HCT116 (cell line): Measurements from ENCODE around the gene PEX6. TPM values are rescaled to one million over a fixed set of nuclear protein-coding genes. Genes with fewer than 3 reads are reported as not detected.

Experiments used
- ATAC-seq: fragments of 200-7000 bp; cut with Tn5 transposase; 2 replicates; pipeline ENCODE4 v1.9.1; 2020; ENCODE audit warnings: mild to moderate bottlenecking, moderate library complexity
- BruUV-seq: library from RNA; stranded (reverse); fragments of 400-500 nt; replicated peaks from 2 replicates; lab custom pipeline; 2021; lab: Mats Ljungman, UMichigan
- CTCF ChIA-PET: fragments of 300-600 bp; sonication (Branson Sonifier 250); formaldehyde crosslinking; loops from one replicate; lab custom pipeline; 2021; ENCODE audit warnings: antibody characterized with exemption; lab: Charles Lee
- POLR2A ChIA-PET: fragments of 300-600, 350-600 bp; sonication (Branson Sonifier 250); formaldehyde crosslinking; loops from one replicate; lab custom pipeline; 2021; ENCODE audit warnings: antibody characterized with exemption; lab: Charles Lee
- RAD21 ChIA-PET, 2 experiments: fragments of 300-600 bp; sonication (Branson Sonifier 250); formaldehyde crosslinking; loops; one replicate each; lab custom pipeline; 2023; ENCODE audit warnings: low total read pairs in 2 of 2; ENCODE audit not compliant: uncharacterized antibody in 2 of 2, unreplicated experiment in 2 of 2, low non-redundant PET in 1 of 2; lab: Charles Lee
- DNase-seq: peaks from one replicate; pipeline ENCODE4 v3.0.0-alpha.2; 2010; ENCODE audit warnings: low read depth, low spot score
- H2AFZ ChIP-seq: fragments of 200-600 bp; shearing (Covaris generic), sonication (generic); 2 replicates; pipeline ENCODE4 v1.6.1; 2017; ENCODE audit warnings: low read depth, mixed run types, mixed read lengths, antibody characterized with exemption, low read length; ENCODE audit not compliant: poor library complexity, severe bottlenecking
- H3K27ac ChIP-seq: 2 replicates; pipeline ENCODE4 v1.5.1; 2012; ENCODE audit warnings: low read depth, low read length
- H3K27me3 ChIP-seq: fragments of 200-600 bp; sonication (generic); 2 replicates; pipeline ENCODE4 v1.6.1; 2016; ENCODE audit warnings: mixed run types, low read length, mixed read lengths; ENCODE audit not compliant: insufficient read depth
- H3K36me3 ChIP-seq, 2 experiments: fragments of 200-500 bp in 1 of 2; fragments of 200-600 bp in 1 of 2; sonication (Bioruptor generic) in 1 of 2; sonication (generic) in 1 of 2; 2 replicates each; pipeline versions ENCODE4 v1.5.1 to v1.6.1; 2014 to 2016; ENCODE audit warnings: low read length in 2 of 2, inconsistent platforms in 1 of 2, mixed read lengths in 1 of 2, mixed run types in 1 of 2; ENCODE audit not compliant: insufficient read depth in 2 of 2, control insufficient read depth in 1 of 2
- H3K4me1 ChIP-seq, 2 experiments: fragments of 200-600 bp in 1 of 2; sonication (generic) in 1 of 2; 2 replicates each; pipeline versions ENCODE4 v1.5.1 to v1.6.1; 2012 to 2017; ENCODE audit warnings: low read length in 2 of 2, inconsistent platforms in 1 of 2, mild to moderate bottlenecking in 1 of 2, mixed read lengths in 1 of 2, mixed run types in 1 of 2, moderate library complexity in 1 of 2; ENCODE audit not compliant: insufficient read depth in 2 of 2, control insufficient read depth in 1 of 2
- H3K4me2 ChIP-seq: fragments of 200-600 bp; sonication (generic); 2 replicates; pipeline ENCODE4 v1.6.1; 2017; ENCODE audit warnings: mixed run types, low read length, mixed read lengths
- H3K4me3 ChIP-seq, 2 experiments: fragments of 200-600 bp in 1 of 2; sonication (generic) in 1 of 2; replicated peaks in 1 of 2; 2 replicates each; pipeline ENCODE4 v1.5.1; 2011 to 2016; ENCODE audit warnings: low read length in 2 of 2, control low read depth in 1 of 2, low read depth in 1 of 2, mild to moderate bottlenecking in 1 of 2, mixed read lengths in 1 of 2, mixed run types in 1 of 2
- H3K79me2 ChIP-seq: fragments of 200-600 bp; sonication (generic); 2 replicates; pipeline ENCODE4 v1.6.1; 2017; ENCODE audit warnings: mild to moderate bottlenecking, mixed run types, low read length, moderate library complexity, mixed read lengths; ENCODE audit not compliant: insufficient read depth
- H3K9ac ChIP-seq: fragments of 200-600 bp; sonication (generic); 2 replicates; pipeline ENCODE4 v1.6.1; 2016; ENCODE audit warnings: low read length, mixed read lengths
- H3K9me2 ChIP-seq: fragments of 200-600 bp; sonication (generic), shearing (Covaris generic); 2 replicates; pipeline ENCODE4 v1.6.1; 2017; ENCODE audit warnings: mixed run types, mild to moderate bottlenecking, moderate library complexity; ENCODE audit not compliant: insufficient read depth
- H3K9me3 ChIP-seq, 2 experiments: fragments of 200-500 bp in 1 of 2; fragments of 200-600 bp in 1 of 2; sonication (Bioruptor generic) in 1 of 2; sonication (generic) in 1 of 2; 2 replicates each; pipeline ENCODE4 v1.6.1; 2014 to 2017; ENCODE audit warnings: low read length in 2 of 2, mixed read lengths in 2 of 2, inconsistent platforms in 1 of 2, low read depth in 1 of 2, mild to moderate bottlenecking in 1 of 2, mixed run types in 1 of 2, moderate library complexity in 1 of 2; ENCODE audit not compliant: control insufficient read depth in 1 of 2, insufficient read depth in 1 of 2
- H4K20me1 ChIP-seq: fragments of 200-600 bp; sonication (generic), shearing (Covaris generic); 2 replicates; pipeline ENCODE4 v1.6.1; 2017; ENCODE audit warnings: mixed run types, mild to moderate bottlenecking, moderate library complexity; ENCODE audit not compliant: insufficient read depth
- CBX3 ChIP-seq: IDR thresholded peaks from 2 replicates; pipeline ENCODE4 v1.6.1; 2012; ENCODE audit warnings: low read depth
- CTCF ChIP-seq, 3 experiments: fragments of 200-600 bp in 1 of 3; sonication (generic) in 1 of 3; IDR thresholded peaks in 2 of 3; conservative IDR thresholded peaks in 1 of 3; 2 replicates each; pipeline ENCODE4 v1.5.1; 2012 to 2017; ENCODE audit warnings: low read depth in 2 of 3, low read length in 2 of 3, antibody characterized with exemption in 1 of 3, borderline replicate concordance in 1 of 3, control low read depth in 1 of 3, mild to moderate bottlenecking in 1 of 3, mixed read lengths in 1 of 3, mixed run types in 1 of 3, moderate library complexity in 1 of 3; ENCODE audit not compliant: insufficient read depth in 1 of 3
- FOSL1 ChIP-seq: IDR thresholded peaks from 2 replicates; pipeline ENCODE4 v1.6.1; 2012; ENCODE audit warnings: low read depth
- JUND ChIP-seq: IDR thresholded peaks from 2 replicates; pipeline ENCODE4 v1.6.1; 2012
- POLR2AphosphoS5 ChIP-seq: IDR thresholded peaks from 2 replicates; pipeline ENCODE4 v1.6.1; 2011; ENCODE audit warnings: mild to moderate bottlenecking, low read depth, low read length, moderate library complexity
- RAD21 ChIP-seq: IDR thresholded peaks from 2 replicates; pipeline ENCODE4 v1.6.1; 2012; ENCODE audit warnings: low read depth, mild to moderate bottlenecking
- REST ChIP-seq: IDR thresholded peaks from 2 replicates; pipeline ENCODE4 v1.6.1; 2012; ENCODE audit warnings: low read depth
- YY1 ChIP-seq: IDR thresholded peaks from 2 replicates; pipeline ENCODE4 v1.6.1; 2011; ENCODE audit warnings: low read length, low read depth, moderate library complexity, mild to moderate bottlenecking; ENCODE audit not compliant: insufficient replicate concordance; ENCODE audit errors: extremely low read depth
- ZBTB33 ChIP-seq: IDR thresholded peaks from 2 replicates; pipeline ENCODE4 v1.6.1; 2011; ENCODE audit warnings: mild to moderate bottlenecking, low read length, moderate library complexity; ENCODE audit not compliant: insufficient replicate concordance; ENCODE audit errors: extremely low read depth
- intact Hi-C: fragments of 100-400 bp; cut with micrococcal nuclease; formaldehyde crosslinking; loops from 2 replicates; pipeline ENCODE4 v1.10.0; 2022
- total RNA-seq: library from RNA; stranded (reverse); gene quantifications from one replicate; pipeline ENCODE4 v1.2.1, GENCODE V29; 2021; ENCODE audit not compliant: unreplicated experiment

PEX6 gene
- total RNA-seq, 1 experiment from 2014 or later: 21.4 TPM

- TF ChIP-seq CTCF (IDR thresholded peaks at IDR 0.05 in 2 of 3, conservative IDR thresholded peaks at IDR 0.05 in 1 of 3; ENCODE audit: borderline replicate concordance in 1 of 3, insufficient read depth in 1 of 3, low read depth in 2 of 3, low read length in 2 of 3) (no peak), ZBTB33 (no peak), RAD21 (no peak)
These were observed 17.9 kb downstream of the PEX6 start (continued) for GRCh38 chr6:42961020-42961470.

GRCh38 chr6:42960243-42961019 is 18.6 kb downstream of the PEX6 start, which contains the start of gene GNMT:
GNMT (plus strand) TSS chr6:42960754; CDS start chr6:42960768, 14 bp downstream.
- no peaks in the 10 kb centered on the region for H3K9me2 ChIP-seq
- H3K9me3 ChIP-seq: no peaks in the 10 kb centered on the region
- peaks cover 10 to 17% of the 10 kb centered on the region in 2 experiments for H3K4me1 ChIP-seq
- peak; percentile 88 for ATAC-seq
- H3K4me2 ChIP-seq: peak within 1 kb of the TSS; percentile 99
- no peaks in the 10 kb centered on the region for H3K36me3 ChIP-seq
- RAD21 ChIA-PET: no interaction called here
- peak within 1 kb of the TSS; percentile 51; the same call in 1 of the 2 replicates for H3K9ac ChIP-seq
- no TSS peak for BruUV-seq
- peak within 1 kb of the TSS; percentile 50 to 65 for H3K4me3 ChIP-seq
- CTCF ChIA-PET: interaction anchor here (1.4 kb wide), 1 partner anchor 10 kb away, joined by 3 read pairs; no protein-coding TSS in a partner anchor
- no peaks in the 10 kb centered on the region for H4K20me1 ChIP-seq
- H2AFZ ChIP-seq: no peak within 1 kb of the TSS
- H3K27me3 ChIP-seq: no peaks in the 10 kb centered on the region
- no peak within 1 kb of the TSS; the same call in 1 of the 2 replicates for H3K27ac ChIP-seq
- intact Hi-C loops: loop anchor here (5.0 kb wide), 1 partner anchor 182 kb away; no protein-coding TSS in a partner anchor
- POLR2A ChIA-PET: no interaction called here
- H3K79me2 ChIP-seq: no peaks in the 10 kb centered on the region
- DNase-seq: no peak
- TF ChIP-seq FOSL1: no peak
- TF ChIP-seq POLR2AphosphoS5: 0 out of 2 replicates have a peak, but pooled peaks have one; percentile 8
- no peak for TF ChIP-seq YY1
- no peak for TF ChIP-seq ZBTB33
- TF ChIP-seq CBX3: no peak
- TF ChIP-seq REST: no peak
- TF ChIP-seq JUND: no peak
